Measurements from ENCODE around the gene RHEBL1.
A peak's percentile ranks its signal among the peaks of the same experiment; 100 is the strongest.

The RHEBL1 gene

DNA sequence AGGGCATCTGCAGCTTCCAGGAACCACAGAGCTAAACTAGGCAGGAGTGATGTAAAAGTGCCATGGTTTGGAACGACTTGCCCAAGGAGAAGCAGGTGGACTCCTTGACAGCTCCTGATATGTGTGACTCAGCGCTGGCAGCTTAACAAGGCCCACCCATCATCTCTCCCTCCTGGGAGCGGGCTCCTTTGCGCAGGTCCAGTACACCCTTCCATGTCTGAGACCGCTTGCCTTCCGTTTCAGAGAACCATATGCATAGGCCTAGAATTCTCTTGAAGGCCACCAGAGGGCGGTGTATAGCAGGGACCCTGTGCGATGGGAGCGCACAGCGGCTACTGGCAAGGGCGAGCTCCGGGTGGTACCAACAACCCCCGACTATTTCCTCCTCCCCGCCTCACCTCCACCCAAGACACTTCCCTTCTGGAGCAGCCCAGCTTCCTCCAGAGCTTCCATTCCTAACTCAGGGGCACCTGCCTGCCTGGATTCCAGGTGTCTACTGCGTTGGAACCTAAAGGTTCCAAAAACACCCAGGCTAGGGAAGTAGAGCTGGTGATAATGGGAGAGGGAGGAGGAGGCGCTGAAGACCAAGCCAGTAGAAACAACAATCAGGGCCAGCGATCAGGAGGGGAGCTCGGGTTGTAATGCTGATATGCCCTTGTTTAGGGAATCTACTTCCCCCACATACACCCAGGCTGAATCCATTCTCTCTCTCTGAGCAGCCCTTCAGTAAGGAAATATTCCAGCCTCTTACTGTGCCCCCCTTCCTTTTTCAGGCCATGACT, 18.6 kb upstream of the RHEBL1 start (continued):
- TF ChIP-seq, protein P1, sequence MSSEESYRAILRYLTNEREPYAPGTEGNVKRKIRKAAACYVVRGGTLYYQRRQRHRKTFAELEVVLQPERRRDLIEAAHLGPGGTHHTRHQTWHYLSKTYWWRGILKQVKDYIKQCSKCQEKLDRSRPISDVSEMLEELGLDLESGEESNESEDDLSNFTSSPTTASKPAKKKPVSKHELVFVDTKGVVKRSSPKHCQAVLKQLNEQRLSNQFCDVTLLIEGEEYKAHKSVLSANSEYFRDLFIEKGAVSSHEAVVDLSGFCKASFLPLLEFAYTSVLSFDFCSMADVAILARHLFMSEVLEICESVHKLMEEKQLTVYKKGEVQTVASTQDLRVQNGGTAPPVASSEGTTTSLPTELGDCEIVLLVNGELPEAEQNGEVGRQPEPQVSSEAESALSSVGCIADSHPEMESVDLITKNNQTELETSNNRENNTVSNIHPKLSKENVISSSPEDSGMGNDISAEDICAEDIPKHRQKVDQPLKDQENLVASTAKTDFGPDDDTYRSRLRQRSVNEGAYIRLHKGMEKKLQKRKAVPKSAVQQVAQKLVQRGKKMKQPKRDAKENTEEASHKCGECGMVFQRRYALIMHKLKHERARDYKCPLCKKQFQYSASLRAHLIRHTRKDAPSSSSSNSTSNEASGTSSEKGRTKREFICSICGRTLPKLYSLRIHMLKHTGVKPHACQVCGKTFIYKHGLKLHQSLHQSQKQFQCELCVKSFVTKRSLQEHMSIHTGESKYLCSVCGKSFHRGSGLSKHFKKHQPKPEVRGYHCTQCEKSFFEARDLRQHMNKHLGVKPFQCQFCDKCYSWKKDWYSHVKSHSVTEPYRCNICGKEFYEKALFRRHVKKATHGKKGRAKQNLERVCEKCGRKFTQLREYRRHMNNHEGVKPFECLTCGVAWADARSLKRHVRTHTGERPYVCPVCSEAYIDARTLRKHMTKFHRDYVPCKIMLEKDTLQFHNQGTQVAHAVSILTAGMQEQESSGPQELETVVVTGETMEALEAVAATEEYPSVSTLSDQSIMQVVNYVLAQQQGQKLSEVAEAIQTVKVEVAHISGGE (tag by site-specific recombination; conservative IDR thresholded peaks at IDR 0.05; ENCODE audit: low read depth) = peak; percentile 27; the same call in 1 of the 2 replicates
- no peak for TF ChIP-seq ZNF274 (IDR thresholded peaks at IDR 0.05; ENCODE audit: low read length)
- no peak for TF ChIP-seq ZNF274 (tag by site-specific recombination; IDR thresholded peaks at IDR 0.05; ENCODE audit: borderline replicate concordance)
- TF ChIP-seq, protein P2, sequence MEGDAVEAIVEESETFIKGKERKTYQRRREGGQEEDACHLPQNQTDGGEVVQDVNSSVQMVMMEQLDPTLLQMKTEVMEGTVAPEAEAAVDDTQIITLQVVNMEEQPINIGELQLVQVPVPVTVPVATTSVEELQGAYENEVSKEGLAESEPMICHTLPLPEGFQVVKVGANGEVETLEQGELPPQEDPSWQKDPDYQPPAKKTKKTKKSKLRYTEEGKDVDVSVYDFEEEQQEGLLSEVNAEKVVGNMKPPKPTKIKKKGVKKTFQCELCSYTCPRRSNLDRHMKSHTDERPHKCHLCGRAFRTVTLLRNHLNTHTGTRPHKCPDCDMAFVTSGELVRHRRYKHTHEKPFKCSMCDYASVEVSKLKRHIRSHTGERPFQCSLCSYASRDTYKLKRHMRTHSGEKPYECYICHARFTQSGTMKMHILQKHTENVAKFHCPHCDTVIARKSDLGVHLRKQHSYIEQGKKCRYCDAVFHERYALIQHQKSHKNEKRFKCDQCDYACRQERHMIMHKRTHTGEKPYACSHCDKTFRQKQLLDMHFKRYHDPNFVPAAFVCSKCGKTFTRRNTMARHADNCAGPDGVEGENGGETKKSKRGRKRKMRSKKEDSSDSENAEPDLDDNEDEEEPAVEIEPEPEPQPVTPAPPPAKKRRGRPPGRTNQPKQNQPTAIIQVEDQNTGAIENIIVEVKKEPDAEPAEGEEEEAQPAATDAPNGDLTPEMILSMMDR (tag by site-specific recombination; IDR thresholded peaks at IDR 0.05) = peak; percentile 97
- TF ChIP-seq OSR2 (tag by site-specific recombination; IDR thresholded peaks at IDR 0.05) = peak; percentile 81
- peak; percentile 86; the same call in 1 of the 2 replicates for TF ChIP-seq ZFP37 (tag by site-specific recombination; IDR thresholded peaks at IDR 0.05)
- TF ChIP-seq, protein P3, sequence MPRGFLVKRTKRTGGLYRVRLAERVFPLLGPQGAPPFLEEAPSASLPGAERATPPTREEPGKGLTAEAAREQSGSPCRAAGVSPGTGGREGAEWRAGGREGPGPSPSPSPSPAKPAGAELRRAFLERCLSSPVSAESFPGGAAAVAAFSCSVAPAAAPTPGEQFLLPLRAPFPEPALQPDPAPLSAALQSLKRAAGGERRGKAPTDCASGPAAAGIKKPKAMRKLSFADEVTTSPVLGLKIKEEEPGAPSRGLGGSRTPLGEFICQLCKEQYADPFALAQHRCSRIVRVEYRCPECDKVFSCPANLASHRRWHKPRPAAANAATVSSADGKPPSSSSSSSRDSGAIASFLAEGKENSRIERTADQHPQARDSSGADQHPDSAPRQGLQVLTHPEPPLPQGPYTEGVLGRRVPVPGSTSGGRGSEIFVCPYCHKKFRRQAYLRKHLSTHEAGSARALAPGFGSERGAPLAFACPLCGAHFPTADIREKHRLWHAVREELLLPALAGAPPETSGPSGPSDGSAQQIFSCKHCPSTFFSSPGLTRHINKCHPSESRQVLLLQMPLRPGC (tag by site-specific recombination; IDR thresholded peaks at IDR 0.05) = no peak
- no peak for TF ChIP-seq ZNF223 (tag by site-specific recombination; IDR thresholded peaks at IDR 0.05)
- TF ChIP-seq HOXD13 (CRISPR knock-in tag; IDR thresholded peaks at IDR 0.05; ENCODE audit: borderline replicate concordance) = no peak
- TF ChIP-seq SP7 (tag by site-specific recombination; IDR thresholded peaks at IDR 0.05) = peak; percentile 67
- TF ChIP-seq, protein P4, sequence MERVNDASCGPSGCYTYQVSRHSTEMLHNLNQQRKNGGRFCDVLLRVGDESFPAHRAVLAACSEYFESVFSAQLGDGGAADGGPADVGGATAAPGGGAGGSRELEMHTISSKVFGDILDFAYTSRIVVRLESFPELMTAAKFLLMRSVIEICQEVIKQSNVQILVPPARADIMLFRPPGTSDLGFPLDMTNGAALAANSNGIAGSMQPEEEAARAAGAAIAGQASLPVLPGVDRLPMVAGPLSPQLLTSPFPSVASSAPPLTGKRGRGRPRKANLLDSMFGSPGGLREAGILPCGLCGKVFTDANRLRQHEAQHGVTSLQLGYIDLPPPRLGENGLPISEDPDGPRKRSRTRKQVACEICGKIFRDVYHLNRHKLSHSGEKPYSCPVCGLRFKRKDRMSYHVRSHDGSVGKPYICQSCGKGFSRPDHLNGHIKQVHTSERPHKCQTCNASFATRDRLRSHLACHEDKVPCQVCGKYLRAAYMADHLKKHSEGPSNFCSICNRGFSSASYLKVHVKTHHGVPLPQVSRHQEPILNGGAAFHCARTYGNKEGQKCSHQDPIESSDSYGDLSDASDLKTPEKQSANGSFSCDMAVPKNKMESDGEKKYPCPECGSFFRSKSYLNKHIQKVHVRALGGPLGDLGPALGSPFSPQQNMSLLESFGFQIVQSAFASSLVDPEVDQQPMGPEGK (tag by site-specific recombination; IDR thresholded peaks at IDR 0.05) = peak; percentile 80
- TF ChIP-seq ZNF670 (tag by site-specific recombination; IDR thresholded peaks at IDR 0.05; ENCODE audit: low read depth) = no peak
- no peak for TF ChIP-seq ZNF514 (tag by site-specific recombination; IDR thresholded peaks at IDR 0.05)
- peak; percentile 69 for TF ChIP-seq GLIS2 (tag by site-specific recombination; IDR thresholded peaks at IDR 0.05)
- no peak for TF ChIP-seq ZNF626 (tag by site-specific recombination; IDR thresholded peaks at IDR 0.05)
- TF ChIP-seq ZNF335 (tag by site-specific recombination; conservative IDR thresholded peaks at IDR 0.05) = peak; percentile 42
- no peak for TF ChIP-seq ZNF521 (tag by site-specific recombination; IDR thresholded peaks at IDR 0.05)
- TF ChIP-seq, protein P5, sequence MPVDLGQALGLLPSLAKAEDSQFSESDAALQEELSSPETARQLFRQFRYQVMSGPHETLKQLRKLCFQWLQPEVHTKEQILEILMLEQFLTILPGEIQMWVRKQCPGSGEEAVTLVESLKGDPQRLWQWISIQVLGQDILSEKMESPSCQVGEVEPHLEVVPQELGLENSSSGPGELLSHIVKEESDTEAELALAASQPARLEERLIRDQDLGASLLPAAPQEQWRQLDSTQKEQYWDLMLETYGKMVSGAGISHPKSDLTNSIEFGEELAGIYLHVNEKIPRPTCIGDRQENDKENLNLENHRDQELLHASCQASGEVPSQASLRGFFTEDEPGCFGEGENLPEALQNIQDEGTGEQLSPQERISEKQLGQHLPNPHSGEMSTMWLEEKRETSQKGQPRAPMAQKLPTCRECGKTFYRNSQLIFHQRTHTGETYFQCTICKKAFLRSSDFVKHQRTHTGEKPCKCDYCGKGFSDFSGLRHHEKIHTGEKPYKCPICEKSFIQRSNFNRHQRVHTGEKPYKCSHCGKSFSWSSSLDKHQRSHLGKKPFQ (tag by site-specific recombination; IDR thresholded peaks at IDR 0.05) = no peak
- TF ChIP-seq ZNF391 (tag by site-specific recombination; IDR thresholded peaks at IDR 0.05; ENCODE audit: borderline replicate concordance, low read depth) = peak; percentile 31; the same call in 1 of the 2 replicates
- peak; percentile 64 for TF ChIP-seq ZXDB (tag by site-specific recombination; IDR thresholded peaks at IDR 0.05)
- TF ChIP-seq KLF16 (tag by site-specific recombination; IDR thresholded peaks at IDR 0.05) = 0 out of 2 replicates have a peak, but pooled peaks have one; percentile 29
- 0 out of 2 replicates have a peak, but pooled peaks have one; percentile 51 for TF ChIP-seq ZNF184 (tag by site-specific recombination; IDR thresholded peaks at IDR 0.05)
- no peak for TF ChIP-seq KLF9 (tag by site-specific recombination; IDR thresholded peaks at IDR 0.05; ENCODE audit: low read depth)
- TF ChIP-seq, protein P6, sequence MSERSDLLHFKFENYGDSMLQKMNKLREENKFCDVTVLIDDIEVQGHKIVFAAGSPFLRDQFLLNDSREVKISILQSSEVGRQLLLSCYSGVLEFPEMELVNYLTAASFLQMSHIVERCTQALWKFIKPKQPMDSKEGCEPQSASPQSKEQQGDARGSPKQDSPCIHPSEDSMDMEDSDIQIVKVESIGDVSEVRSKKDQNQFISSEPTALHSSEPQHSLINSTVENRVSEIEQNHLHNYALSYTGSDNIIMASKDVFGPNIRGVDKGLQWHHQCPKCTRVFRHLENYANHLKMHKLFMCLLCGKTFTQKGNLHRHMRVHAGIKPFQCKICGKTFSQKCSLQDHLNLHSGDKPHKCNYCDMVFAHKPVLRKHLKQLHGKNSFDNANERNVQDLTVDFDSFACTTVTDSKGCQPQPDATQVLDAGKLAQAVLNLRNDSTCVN (tag by site-specific recombination; optimal IDR thresholded peaks at IDR 0.05) = peak; percentile 47
- TF ChIP-seq ZNF10 (tag by site-specific recombination; IDR thresholded peaks at IDR 0.05) = peak; percentile 73
- TF ChIP-seq ZNF785 (tag by site-specific recombination; IDR thresholded peaks at IDR 0.05) = no peak
- no peak for TF ChIP-seq ZNF157 (tag by site-specific recombination; IDR thresholded peaks at IDR 0.05)
